ENCODE results near the gene HEATR5A. TPM values are rescaled to one million over a fixed set of nuclear protein-coding genes. Genes with fewer than 3 reads are reported as not detected.

The HEATR5A gene
- polyA plus RNA-seq, 3 donors, result 13.1 to 21.0 (median 16.8) TPM

DNA sequence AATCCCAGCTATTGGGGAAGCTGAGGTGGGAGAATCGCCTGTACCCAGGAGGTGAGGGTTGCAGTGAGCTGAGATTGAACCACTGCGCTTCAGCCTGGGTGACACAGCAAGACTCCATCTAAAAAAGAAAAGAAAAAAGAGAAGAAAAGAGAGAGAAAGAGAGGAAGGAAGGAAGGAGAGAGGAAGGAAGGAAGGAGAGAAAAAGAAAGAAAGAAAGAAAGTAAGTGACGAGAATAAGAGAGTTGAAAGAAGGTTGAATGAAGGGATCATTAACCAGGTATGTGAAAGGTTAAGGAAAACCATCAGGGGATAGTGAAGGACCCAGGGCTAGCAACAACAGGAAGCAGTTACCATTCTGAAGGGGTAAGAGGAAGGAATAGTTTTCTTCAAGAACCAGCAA, 41.2 kb upstream of the HEATR5A start:
- 85% methylated on average over 3 of the region's 3 CpGs for WGBS (ENCODE audit: insufficient coverage)
- Histone ChIP-seq H3K4me1 (ENCODE audit: control insufficient read depth in 1 of 2, insufficient read depth in 2 of 2, low read length in 2 of 2) (peaks cover 4 to 11% of the 10 kb centered on the region in 2 donors), H3K79me2 (ENCODE audit: insufficient read depth, low read length) (peaks cover 5% of the 10 kb centered on the region), H3K27ac (ENCODE audit: low read depth in 1 of 2, low read length in 2 of 2) (no peak overlapping the region), H3K9ac (ENCODE audit: insufficient read depth, low read length, poor library complexity, severe bottlenecking) (no peak overlapping the region), H2AFZ (ENCODE audit: insufficient read depth, low read depth, low read length, poor library complexity, severe bottlenecking) (no peak overlapping the region), H3K4me3 (replicated peaks in 1 of 3; ENCODE audit: low read depth in 2 of 3, low read length in 3 of 3) (no peak overlapping the region), H3K27me3 (ENCODE audit: control insufficient read depth in 2 of 2, insufficient read depth in 2 of 2, low read length in 2 of 2) (peaks cover 0 to 2% of the 10 kb centered on the region in 2 donors), H3K36me3 (replicated peaks in 1 of 2; ENCODE audit: control insufficient read depth in 1 of 2, insufficient read depth in 2 of 2, low read length in 2 of 2) (no peaks in the 10 kb centered on the region), H3K9me3 (replicated peaks in 1 of 2; ENCODE audit: control insufficient read depth in 1 of 2, insufficient read depth in 1 of 2, low read length in 2 of 2) (no peaks in the 10 kb centered on the region), H3K4me2 (replicated peaks; ENCODE audit: extremely low read depth, low read length, poor library complexity, severe bottlenecking) (no peak overlapping the region), H4K20me1 (ENCODE audit: insufficient read depth, low read length) (no peaks in the 10 kb centered on the region)
- TF ChIP-seq, protein P1, sequence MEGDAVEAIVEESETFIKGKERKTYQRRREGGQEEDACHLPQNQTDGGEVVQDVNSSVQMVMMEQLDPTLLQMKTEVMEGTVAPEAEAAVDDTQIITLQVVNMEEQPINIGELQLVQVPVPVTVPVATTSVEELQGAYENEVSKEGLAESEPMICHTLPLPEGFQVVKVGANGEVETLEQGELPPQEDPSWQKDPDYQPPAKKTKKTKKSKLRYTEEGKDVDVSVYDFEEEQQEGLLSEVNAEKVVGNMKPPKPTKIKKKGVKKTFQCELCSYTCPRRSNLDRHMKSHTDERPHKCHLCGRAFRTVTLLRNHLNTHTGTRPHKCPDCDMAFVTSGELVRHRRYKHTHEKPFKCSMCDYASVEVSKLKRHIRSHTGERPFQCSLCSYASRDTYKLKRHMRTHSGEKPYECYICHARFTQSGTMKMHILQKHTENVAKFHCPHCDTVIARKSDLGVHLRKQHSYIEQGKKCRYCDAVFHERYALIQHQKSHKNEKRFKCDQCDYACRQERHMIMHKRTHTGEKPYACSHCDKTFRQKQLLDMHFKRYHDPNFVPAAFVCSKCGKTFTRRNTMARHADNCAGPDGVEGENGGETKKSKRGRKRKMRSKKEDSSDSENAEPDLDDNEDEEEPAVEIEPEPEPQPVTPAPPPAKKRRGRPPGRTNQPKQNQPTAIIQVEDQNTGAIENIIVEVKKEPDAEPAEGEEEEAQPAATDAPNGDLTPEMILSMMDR (IDR thresholded peaks at IDR 0.05), result no peak
- no peak overlapping the region for H3K4me3 Mint-ChIP-seq
- no peak for DNase-seq
- intact Hi-C loops (cut with micrococcal nuclease), result no loop called here
- peaks cover 16% of the 10 kb centered on the region for H3K4me1 Mint-ChIP-seq
- H3K36me3 Mint-ChIP-seq, result no peaks in the 10 kb centered on the region
- peaks cover 0 to 3% (median 0%) of the 10 kb centered on the region in 7 donors for H3K9me3 Mint-ChIP-seq
- H3K27me3 Mint-ChIP-seq (ENCODE audit: low read depth in 3 of 3), result peaks cover 2 to 3% (median 2%) of the 10 kb centered on the region in 3 donors
- H3K27ac Mint-ChIP-seq, result no peak overlapping the region

- Histone ChIP-seq H3K4me1 (ENCODE audit: control insufficient read depth in 1 of 2, insufficient read depth in 2 of 2, low read length in 2 of 2) (peaks cover 11 to 14% of the 10 kb centered on the region in 2 donors), H2AFZ (ENCODE audit: insufficient read depth, low read depth, low read length, poor library complexity, severe bottlenecking) (peak overlapping the region; percentile 97), H3K36me3 (replicated peaks in 1 of 2; ENCODE audit: control insufficient read depth in 1 of 2, insufficient read depth in 2 of 2, low read length in 2 of 2) (peaks cover 0 to 3% of the 10 kb centered on the region in 2 donors), H3K27me3 (ENCODE audit: control insufficient read depth in 2 of 2, insufficient read depth in 2 of 2, low read length in 2 of 2) (peaks cover 0 to 2% of the 10 kb centered on the region in 2 donors), H3K79me2 (ENCODE audit: insufficient read depth, low read length) (peaks cover 5% of the 10 kb centered on the region), H3K4me3 (replicated peaks in 1 of 3; ENCODE audit: low read depth in 2 of 3, low read length in 3 of 3) (peak overlapping the region; percentile 38 to 88 (median 68)), H3K27ac (ENCODE audit: low read depth in 1 of 2, low read length in 2 of 2) (peak overlapping the region in 1 of 2 donors; percentile 91), H4K20me1 (ENCODE audit: insufficient read depth, low read length) (no peaks in the 10 kb centered on the region), H3K9me3 (replicated peaks in 1 of 2; ENCODE audit: control insufficient read depth in 1 of 2, insufficient read depth in 1 of 2, low read length in 2 of 2) (no peaks in the 10 kb centered on the region), H3K4me2 (replicated peaks; ENCODE audit: extremely low read depth, low read length, poor library complexity, severe bottlenecking) (peak overlapping the region; percentile 75), H3K9ac (ENCODE audit: insufficient read depth, low read length, poor library complexity, severe bottlenecking) (peak overlapping the region; percentile 87)
- Mint-ChIP-seq H3K4me1 (peaks cover 28% of the 10 kb centered on the region), H3K27ac (peak overlapping the region; percentile 14 to 96 (median 77)), H3K9me3 (peaks cover 0 to 5% (median 0%) of the 10 kb centered on the region in 7 donors), H3K36me3 (peaks cover under 1 to 2% of the 10 kb centered on the region in 2 donors), H3K27me3 (ENCODE audit: low read depth in 3 of 3) (peaks cover 2 to 3% (median 2%) of the 10 kb centered on the region in 3 donors), H3K4me3 (peak overlapping the region; percentile 96 to 98)
- no peak for DNase-seq
- TF ChIP-seq, protein P1 (IDR thresholded peaks at IDR 0.05), result no peak
- intact Hi-C loops (cut with micrococcal nuclease), result no loop called here
- 100% methylated on average over 1 of the region's 11 CpGs for WGBS (ENCODE audit: insufficient coverage)
Measured at GRCh38 chr14:31457665-31458659, 37.6 kb upstream of the HEATR5A start.

Data from CD14-positive monocyte (primary cell).